ENCODE results near the gene ATG9B.

- TF ChIP-seq CTCF (IDR thresholded peaks at IDR 0.05; ENCODE audit: low read length) (no peak), EZH2phosphoT487 (IDR thresholded peaks at IDR 0.05; ENCODE audit: low read length) (no peak)
Observed at GRCh38 chr7:151015967-151016366, 8.3 kb downstream of the ATG9B start.

All from MM.1S (cell line).